ENCODE measurements around the gene TK1.
A peak's percentile ranks its signal among the peaks of the same experiment; 100 is the strongest.
"Not testable (repeated sequence)": the region's sequence is repeated elsewhere in the genome, so short reads cannot be mapped to it uniquely, and the experiment has no call there.

The TK1 gene

GRCh38 chr17:78186692-78187595 is at the start of gene TK1, which contains the start of gene AFMID:
TSS of gene TK1 (minus strand) at chr17:78187052. CDS start at chr17:78186994, 58 bp downstream.
TSS of gene AFMID (plus strand) at chr17:78187362. CDS start at chr17:78187371, 9 bp downstream.
- DNase-seq, result peak; percentile 98

GRCh38 chr17:78235885-78236284 is 49.0 kb upstream of the TK1 start:
- DNase-seq, result no peak

GRCh38 chr17:78235022-78235421 is 48.2 kb upstream of the TK1 start:
- DNase-seq, result not testable (repeated sequence)

- no peak for DNase-seq
Observed at GRCh38 chr17:78234261-78234865, 47.5 kb upstream of the TK1 start.

GRCh38 chr17:78233678-78234077 is 46.8 kb upstream of the TK1 start:
- DNase-seq, result no peak

GRCh38 chr17:78232859-78233173 is 46.0 kb upstream of the TK1 start:
- no peak for DNase-seq

GRCh38 chr17:78231991-78232858 is 45.4 kb upstream of the TK1 start:
- DNase-seq, result no peak

- no peak for DNase-seq
Observed at GRCh38 chr17:78230996-78231935, 44.4 kb upstream of the TK1 start, which contains the start of gene TMEM235. TSS of gene TMEM235 (plus strand) at chr17:78231631. CDS start at chr17:78232024, 393 bp downstream.

GRCh38 chr17:78230252-78230962 is 43.6 kb upstream of the TK1 start:
- DNase-seq, result no peak

- no peak for DNase-seq
Observed at GRCh38 chr17:78228176-78228575, 41.3 kb upstream of the TK1 start.

GRCh38 chr17:78227455-78227916 is 40.6 kb upstream of the TK1 start:
- peak; percentile 36 for DNase-seq

- DNase-seq, result no peak
Observed at GRCh38 chr17:78226759-78227454, 40.1 kb upstream of the TK1 start.

GRCh38 chr17:78226055-78226758 is 39.4 kb upstream of the TK1 start:
- DNase-seq, result no peak

GRCh38 chr17:78225088-78225865 is 38.4 kb upstream of the TK1 start:
- DNase-seq, result no peak

- no peak for DNase-seq
Observed at GRCh38 chr17:78224231-78225087, 37.6 kb upstream of the TK1 start.

- DNase-seq, result no peak
Observed at GRCh38 chr17:78223765-78224164, 36.9 kb upstream of the TK1 start.

- no peak for DNase-seq
Observed at GRCh38 chr17:78223061-78223460, 36.2 kb upstream of the TK1 start.

All from EL (cell line).